ENCODE measurements around the gene CAPN7.

DNA sequence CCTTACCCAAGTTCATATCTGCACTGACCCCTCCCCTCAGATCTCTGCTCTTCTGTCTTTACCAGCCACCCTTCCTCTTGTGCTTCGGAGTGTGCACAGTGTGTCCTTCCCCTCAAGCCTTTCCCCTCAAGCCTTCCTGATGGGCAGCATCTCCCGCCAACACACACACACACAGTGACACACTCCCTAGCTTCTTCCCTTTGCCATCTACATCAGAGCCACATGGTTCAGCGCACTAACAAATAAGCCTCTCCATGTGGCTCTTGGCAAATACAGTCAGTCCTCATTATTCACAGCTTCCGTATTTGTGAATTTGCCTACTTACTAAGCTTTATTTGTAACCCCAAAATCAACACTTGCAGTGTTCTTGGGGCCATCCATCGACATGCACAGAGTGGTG is 88.9 kb downstream of the CAPN7 start:
- TF ChIP-seq CTCF (IDR thresholded peaks at IDR 0.05) (no peak), POLR2A (IDR thresholded peaks at IDR 0.05) (no peak)

Measured in ovary (tissue), 3 donors.